GM10266 (cell line): Measurements from ENCODE around the gene LIPT2.

ENCODE experiments used
- DNase-seq: peaks from one replicate; pipeline ENCODE4 v3.0.0; 2012; ENCODE audit errors: extremely low spot score
- TF ChIP-seq, protein P1 (sequence below): IDR thresholded peaks from 2 replicates; pipeline ENCODE4 v1.5.1; 2012; ENCODE audit warnings: mild to moderate bottlenecking, low read depth; ENCODE audit not compliant: control insufficient read depth, insufficient read depth; ENCODE audit errors: missing control alignments

LIPT2 gene

GRCh38 chr11:74533421-74533820, 39.9 kb upstream of the LIPT2 start:
- TF ChIP-seq, protein P1, sequence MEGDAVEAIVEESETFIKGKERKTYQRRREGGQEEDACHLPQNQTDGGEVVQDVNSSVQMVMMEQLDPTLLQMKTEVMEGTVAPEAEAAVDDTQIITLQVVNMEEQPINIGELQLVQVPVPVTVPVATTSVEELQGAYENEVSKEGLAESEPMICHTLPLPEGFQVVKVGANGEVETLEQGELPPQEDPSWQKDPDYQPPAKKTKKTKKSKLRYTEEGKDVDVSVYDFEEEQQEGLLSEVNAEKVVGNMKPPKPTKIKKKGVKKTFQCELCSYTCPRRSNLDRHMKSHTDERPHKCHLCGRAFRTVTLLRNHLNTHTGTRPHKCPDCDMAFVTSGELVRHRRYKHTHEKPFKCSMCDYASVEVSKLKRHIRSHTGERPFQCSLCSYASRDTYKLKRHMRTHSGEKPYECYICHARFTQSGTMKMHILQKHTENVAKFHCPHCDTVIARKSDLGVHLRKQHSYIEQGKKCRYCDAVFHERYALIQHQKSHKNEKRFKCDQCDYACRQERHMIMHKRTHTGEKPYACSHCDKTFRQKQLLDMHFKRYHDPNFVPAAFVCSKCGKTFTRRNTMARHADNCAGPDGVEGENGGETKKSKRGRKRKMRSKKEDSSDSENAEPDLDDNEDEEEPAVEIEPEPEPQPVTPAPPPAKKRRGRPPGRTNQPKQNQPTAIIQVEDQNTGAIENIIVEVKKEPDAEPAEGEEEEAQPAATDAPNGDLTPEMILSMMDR, result no peak
- no peak for DNase-seq

DNA sequence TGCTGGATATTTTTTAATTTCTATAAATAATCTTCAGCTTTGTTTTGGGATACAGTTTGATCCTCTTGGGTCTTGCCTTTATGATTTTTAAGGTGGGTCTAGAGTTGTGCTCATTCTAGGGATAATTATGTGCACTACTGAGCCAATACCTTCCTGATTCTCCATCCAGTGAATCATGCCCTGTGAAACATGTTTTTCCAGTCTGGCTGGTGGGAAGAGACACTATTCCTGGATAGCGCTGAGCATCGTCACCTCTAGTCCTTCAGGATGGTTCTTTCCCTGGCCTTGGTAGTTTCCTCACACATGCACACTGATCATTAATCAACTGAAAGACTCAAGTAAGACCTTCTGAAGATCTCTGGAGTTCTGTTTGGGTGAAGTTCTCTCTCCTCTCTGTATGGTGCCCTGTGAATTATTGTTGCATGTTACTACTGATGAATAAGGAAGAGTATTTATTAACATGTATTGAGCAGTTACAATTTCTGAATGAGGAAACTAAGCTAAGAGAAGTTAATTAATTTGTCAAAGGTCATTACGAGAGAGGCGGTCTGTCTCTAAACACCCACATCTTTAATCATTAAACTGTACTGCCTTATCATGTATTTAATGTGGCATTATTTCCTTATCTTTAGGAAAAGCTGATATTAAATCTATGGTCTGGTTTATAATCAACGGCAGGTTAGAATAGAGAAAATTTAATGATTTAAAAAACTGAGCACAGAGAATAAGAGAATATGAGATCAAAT, 39.1 kb upstream of the LIPT2 start:
- DNase-seq, result no peak
- TF ChIP-seq, protein P1, result no peak

DNA sequence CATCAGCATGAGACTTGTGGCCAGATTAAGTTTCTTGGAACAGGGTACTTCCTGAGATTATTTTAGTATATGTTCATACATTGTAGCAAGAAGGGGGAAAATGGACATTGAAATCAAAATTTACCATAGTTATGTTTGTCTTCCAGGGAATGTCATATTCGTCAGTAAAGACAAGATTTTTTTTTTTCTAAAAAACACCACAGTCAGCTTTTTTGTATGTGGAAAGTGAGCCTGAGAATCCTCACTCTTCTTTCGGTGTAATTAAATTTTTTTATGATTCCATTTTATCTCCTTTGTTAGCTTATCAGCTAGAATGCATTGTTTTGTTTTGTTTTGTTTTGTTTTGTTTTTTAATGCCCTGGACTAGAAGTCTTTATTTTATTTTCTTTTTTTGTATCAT, 31.5 kb upstream of the LIPT2 start:
- TF ChIP-seq, protein P1, result no peak
- DNase-seq, result no peak

DNA sequence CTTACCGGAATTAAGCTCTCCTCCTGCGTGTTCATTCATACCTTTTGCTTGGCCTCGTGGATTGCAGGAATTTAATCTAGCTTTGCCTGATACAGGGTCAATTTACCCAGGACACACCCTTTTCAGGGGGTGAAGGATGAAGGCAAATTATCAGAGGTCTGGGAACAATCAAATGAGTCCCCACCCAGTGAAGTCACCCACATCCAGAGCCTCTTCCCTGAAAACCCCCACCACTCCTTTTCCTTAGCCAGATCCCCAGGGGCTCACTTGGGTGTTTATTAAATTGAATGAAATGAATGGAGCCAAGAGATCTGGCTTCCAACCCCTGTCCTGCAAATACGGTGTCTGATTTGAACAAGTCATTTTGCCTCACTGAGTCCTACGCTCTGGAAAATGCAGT, 31.0 kb upstream of the LIPT2 start:
- no peak for DNase-seq
- TF ChIP-seq, protein P1, result no peak

GRCh38 chr11:74522776-74523175, 29.3 kb upstream of the LIPT2 start:
- TF ChIP-seq, protein P1, result no peak
- no peak for DNase-seq

DNA sequence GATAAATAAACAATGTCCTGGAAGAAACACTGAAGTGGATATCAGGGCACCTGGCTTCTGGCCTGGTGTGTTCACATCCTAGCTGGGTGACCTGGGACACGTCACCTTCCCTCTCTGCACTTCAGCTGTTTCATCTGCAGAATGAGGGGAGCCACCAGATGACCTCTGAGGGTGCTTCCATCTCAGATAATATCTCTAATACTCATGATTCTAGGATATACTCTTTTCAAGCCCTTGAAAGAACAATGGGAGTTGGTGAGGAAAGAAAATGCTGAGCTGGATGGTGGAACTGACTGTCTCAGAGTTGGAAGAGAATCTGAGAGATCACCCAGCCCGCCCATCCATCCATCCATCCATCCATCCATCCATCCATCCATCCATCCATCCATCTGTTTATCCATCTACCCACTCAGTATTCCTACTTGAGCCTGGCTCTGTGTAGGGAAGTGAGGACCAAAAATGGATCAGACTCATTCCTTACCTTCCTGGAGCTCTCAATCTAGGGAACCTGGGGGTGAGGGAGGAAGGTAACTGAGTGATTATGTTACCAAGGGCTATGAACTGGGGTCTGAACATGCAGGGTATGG, 28.2 kb upstream of the LIPT2 start:
- no peak for DNase-seq
- TF ChIP-seq, protein P1, result no peak
